ENCODE results near the gene CD300H.

Gene CD300H

DNA sequence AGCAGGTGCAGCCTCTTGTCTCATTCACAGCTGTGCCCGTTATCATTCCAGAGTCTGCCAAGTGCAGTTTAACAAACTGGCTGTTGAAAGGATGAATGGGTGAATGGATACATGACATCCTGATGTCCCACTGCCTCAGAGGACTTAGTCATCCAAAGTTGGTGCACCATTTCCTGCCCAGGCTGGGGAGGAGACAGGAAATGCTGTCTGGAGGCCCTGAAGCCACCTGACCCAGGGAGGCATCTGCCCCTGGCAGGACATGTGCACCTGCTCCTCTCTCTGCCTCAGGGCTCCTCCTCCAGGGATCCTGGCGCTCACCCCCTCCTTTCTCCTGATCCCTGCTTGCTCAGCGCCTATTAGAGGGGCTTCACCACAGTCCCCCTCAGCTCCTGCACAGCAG is 19.6 kb downstream of the CD300H start:
- peak; percentile 52 for DNase-seq

DNA sequence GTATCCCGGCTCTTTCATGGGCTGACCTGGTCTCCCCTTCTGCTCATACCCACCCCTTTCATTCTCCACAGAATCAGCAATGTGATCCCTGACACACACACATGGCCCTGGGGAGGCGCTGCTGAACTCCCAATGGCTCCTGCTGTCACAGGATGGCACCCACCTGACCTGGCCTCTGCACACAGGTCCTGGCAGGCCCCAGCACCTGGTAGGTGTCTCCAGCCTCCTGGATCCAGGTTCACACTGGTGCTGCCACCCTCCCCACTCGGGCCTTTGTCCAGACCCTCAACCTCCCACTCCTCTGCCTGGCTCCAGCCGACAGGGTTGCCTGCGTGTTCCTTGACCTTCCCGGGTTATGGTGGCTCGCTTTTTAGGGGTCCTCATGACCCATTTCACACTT is 20.0 kb downstream of the CD300H start:
- no peak for DNase-seq

DNA sequence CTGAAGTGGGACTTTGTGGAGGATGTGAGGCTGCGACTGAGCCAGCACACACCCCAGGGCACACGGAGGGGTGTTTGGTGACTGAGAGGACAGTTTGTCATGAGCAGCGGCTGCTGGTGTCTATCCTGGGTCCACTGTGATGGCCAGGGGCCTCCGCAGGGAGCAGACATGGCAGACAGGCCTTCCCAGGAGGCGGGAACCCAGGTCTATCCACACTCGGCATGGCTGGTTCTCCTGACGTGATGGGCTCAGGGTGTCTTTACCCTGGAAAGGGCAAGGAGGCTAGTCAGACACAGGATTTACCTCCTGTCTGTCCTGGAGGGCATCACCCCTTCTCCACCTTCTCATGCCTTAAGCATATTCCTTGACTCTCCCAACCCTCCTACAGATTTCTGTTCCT is 20.7 kb downstream of the CD300H start:
- no peak for DNase-seq

DNA sequence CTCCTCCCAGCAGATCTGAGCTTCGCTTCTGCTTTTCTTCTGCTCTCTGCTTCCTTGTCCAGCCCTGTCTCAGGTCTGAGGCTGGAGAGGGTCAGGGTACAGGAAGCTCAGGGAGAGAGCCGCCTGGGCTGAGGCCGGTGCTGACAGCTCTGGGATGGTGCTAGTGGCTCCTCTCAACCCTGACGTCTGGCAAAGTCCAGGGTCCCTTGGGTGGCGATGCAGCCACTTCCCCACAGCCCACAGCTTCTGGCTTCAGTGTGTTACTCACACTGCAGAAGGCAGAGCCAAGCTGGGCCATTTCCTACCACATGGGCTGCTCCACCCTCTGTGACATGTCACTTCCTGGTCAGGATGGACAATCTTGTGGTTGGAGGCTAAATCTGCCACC is 21.5 kb downstream of the CD300H start, which contains the start of gene CD300C:
CD300C (minus strand) TSS at position 273 of the 388 bp plus-strand sequence. CDS start 333 bp downstream, outside the sequence.
- DNase-seq = no peak

DNA sequence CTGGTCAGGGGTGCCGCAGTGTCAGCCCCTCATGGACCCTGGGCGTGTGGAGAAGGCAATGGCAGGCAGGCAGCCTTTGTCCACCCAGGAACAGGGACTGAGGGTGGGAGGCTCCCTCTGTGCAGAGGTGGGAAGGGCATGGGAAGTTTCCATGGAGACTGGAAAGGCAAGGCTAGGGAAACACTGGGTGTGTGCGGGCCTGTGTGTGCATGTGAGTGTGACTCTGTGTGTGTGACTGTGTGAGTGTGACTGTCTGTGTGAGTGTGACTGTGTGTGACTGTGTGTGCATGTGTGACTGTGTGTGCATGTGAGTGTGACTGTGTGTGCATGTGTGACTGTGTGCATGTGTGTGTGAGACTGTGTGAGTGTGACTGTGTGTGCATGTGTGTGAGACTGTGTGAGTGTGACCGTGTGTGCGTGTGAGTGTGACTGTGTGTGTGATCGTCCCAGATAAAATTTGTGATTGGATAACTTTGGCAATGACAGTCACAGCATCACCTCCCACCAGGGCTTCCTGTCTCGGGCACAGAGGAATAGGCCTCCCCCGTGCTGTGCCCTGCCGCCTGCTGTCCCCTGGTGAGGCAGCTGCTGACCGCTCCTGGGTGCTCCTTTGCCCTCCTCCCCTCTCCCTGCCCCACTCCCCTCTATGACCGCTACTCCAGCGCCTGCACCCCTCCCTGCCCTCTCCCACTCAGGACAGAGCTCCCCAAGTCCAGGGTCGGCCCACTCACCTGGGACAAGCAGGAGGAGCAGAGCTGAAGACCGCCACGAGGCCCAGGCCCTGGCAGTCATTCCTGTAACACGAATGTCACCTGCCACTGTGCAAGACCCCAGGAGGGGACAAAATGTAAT is 22.1 kb downstream of the CD300H start:
- no peak for DNase-seq

DNA sequence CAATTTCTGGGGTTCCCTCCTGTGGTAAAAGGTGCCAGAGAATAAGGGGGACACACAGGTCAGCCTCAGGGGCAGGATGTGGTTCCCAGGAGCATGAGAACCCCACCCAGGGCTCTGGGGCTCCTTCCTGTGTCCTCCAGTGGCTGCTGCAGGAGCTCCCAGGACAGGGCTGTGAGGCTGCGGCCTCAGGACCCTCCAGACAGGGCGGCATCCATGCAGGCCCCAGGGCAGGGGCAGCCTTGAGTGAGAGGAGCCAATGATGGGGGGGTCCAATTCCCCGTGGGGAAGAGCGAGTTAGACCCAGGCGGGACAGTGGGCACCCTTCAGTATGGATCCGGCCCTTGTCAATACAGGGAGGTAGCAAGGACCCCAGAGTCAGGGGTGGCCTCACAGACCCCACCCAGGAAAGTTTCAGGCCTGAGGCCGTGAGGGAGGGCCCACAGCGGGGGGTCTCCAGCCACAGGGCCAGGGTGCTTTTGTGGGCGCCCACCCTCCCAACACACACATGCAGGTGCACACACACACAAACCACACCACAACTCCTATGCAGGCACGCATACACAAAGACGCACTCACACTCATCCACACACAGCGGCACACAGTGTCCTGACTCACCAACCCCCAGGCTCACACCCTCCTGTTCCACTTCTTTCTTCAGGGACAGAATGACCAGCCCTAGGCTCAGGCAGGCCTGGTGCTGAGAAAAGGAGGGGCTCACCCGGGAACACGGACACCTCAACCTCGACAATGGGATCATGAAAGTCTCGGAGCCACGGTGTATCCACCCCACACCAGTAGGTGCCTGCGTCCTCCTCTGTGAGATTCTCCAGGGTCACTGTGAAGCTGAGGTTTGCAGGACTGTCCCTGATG is 23.2 kb downstream of the CD300H start:
- no peak for DNase-seq

DNA sequence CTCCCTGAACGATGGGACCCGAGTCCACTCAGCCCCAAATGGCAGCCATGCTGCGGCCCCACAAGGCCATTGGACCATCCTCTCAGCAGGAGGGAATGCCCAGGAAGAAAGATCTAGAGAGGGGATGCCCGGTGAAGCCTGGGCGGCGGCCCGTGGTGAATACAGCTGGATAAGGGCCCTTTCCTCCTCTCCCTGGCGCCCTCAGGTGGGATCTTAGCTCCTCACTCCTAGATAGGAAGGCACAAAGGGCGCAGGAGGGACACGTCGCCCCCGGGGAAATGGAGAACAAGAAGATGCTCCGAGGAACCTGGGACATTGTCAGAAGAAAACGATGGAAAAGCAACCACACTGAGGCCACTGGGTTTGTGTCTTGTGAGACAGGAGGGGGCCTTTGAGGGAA is 23.9 kb downstream of the CD300H start:
- no peak for DNase-seq

DNA sequence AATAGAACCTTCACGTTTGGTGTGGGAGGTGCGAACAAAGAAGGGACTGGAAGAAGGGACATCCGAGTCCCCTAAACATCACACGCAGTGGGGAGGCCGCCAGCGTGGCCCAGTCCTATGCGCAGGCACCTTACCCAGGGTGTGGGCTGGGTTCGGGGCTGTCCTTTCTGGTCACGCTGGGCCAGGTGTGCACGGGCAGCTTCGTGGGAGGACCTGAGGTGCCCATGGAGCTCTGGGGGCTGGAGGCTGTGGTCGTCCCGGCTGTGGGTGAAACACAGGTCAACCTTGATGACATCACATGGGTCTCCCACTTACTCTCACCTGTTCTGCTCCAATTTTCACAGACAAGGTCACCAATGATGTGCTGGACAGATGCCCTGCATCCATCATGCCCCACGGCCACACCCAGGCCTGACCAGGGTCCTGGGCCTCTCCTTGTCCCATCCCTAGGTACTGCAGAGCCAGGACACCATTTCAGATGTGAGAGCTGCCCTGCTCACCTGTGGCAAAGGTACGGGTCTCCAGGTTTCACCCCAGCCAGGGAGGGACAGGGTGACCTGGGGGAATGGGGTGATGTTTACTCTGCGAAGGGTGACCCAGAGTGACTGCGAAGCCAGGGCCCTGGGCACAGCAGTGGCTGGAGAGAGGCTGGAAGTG is 24.5 kb downstream of the CD300H start:
- no peak for DNase-seq

DNA sequence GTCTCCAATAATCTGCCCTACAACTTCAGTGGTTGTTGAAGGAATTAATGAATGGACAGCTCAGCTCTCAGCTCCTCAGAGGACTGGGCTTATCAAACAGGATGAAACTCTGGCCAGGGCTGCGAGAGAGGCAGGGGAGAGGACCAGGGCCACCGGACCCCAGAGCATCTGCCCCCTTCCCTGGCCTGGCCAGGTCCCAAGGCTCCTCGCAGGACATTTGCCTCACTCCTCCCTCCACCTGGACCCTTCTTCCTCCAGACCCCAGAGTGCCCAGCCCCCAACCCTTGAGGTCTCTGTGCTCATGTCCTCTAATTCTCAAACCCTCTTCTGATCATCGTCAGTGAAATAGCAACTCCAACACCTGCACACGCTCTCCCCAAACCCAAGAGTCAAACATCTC is 25.1 kb downstream of the CD300H start:
- DNase-seq = no peak

DNA sequence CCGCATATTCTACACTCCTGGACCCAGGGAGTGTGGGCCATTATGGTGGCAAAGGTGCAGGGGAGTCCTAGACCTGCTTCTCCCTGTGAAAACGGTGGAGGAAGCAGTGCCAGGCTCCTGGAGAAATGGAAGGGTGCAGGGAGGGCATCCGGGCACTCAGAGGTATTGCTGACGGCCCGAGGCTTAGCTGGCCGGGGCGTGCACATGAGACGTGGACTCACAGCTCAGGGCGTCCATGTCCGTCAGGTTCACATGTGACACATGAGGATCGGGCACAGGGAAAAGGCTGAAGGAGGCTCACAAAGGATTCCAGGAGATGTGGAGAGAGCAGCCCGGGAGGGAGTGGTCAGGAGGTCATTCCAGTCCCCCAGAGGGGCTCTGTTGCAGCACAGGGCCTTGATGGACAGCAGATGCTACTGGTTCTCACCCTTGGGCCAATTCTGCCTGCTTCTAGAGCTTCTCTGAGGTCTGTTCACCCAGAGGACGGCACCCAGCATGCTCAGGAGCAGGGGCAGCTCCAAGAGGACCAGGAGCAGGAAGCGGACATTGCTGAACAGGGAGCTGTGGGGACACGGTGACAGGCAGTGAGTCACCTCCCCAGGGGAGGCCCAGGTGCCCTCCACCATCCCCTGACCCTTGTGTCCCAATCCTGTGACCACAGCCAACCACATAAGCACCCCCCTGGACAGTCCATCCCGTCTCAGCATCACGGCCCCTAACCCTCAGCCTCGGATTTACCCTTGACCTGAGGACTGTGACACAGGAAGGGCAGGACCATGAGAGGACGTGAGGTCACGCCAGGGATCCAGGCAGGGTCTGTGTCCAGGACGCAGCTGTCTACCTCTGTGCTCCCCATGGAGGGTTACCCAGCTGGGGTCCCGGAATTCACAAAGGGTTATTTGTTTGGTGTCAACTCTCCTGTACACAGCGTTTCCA is 25.9 kb downstream of the CD300H start:
- no peak for DNase-seq

DNA sequence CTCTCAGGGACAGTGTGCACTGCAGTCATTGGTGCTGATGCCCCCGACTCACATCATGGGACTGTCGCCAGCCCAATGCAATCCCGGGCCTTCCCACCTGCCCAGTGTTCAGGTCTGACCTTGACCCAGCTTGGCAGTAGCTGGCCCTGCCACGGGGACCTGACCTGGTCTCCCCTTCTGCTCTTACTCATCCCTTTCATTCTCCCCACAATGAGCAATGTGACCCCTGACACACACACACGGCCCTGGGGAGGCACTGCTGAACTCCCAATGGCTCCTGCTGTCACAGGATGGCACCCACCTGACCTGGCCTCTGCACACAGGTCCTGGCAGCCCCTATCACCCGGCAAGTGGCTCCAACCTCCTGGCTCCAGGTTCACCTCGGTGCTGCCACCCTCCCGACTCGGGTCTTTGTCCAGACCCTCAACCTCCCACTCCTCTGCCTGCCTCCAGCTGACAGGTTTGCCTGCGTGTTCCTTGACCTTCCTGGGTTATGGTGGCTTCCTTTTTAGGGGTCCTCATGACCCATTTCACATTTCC is 28.0 kb downstream of the CD300H start:
- DNase-seq = no peak

DNA sequence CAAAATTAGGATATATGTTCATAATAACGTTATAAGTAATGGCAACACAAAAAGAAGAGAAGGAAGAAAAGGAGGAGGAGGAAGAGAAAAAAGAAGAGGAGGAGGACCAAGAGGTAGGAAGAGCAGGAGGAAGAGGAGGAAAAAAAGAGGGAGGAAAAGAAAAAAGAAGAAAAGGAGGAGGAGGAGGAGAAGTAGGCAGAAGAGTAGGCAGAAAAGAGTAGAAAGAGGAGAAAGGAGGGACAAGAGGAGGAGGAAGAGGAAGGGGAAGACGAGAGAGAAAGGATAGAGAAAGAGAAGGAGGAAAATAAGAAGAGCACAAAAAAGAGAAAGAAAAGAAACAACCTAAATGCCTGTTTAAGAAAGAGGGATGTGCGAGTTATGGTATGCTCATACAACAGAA is 30.4 kb downstream of the CD300H start:
- no peak for DNase-seq

DNA sequence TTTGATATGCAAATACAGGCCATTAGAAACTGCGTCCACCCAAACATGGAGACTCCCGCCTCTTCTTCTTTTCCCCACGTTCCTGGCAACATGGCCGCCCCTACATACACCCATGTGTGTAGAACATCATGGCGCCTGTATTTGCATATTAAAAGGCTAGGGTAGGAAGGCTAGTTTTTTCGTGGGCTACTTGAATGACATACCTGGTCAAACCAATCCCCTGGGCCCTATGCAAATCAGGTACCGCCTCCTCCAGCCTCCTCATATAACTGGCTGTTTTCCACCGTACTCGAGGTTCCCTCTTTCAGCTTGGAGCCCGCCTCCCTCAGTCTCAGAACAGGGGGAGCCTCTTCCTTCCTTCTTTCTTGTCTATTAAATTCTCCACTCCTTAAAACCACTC is 35.2 kb downstream of the CD300H start:
- DNase-seq = no peak

DNA sequence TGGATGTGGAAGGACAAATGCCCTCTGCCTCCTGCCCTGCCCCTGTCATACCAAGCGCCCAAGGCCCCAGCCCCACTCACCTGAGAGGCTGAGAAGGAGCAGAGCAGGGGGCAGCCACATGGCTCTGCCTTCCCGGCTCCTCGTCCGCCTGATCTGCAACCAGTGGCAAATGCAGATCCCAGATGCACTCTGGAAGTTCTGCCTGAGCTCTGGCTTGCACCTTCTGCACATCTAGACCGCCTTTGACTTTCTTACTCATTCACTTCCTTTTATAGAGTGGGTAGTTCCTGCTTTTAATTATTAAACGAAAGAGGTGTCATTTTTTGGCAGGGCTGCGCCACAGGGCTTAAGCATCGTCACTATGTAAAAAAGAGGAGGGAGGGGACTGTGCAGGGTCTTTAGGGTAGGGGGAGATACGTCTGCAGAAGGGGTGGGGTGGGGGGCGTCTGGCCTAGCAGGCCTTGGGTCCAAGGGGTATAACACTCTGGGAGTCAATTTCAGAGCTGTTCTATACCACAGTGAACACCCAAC is 36.0 kb downstream of the CD300H start, which contains the start of gene CD300LB:
CD300LB (minus strand) TSS at position 245 of the 531 bp plus-strand sequence; CDS start at position 120, 125 bp downstream.
- DNase-seq = no peak

DNA sequence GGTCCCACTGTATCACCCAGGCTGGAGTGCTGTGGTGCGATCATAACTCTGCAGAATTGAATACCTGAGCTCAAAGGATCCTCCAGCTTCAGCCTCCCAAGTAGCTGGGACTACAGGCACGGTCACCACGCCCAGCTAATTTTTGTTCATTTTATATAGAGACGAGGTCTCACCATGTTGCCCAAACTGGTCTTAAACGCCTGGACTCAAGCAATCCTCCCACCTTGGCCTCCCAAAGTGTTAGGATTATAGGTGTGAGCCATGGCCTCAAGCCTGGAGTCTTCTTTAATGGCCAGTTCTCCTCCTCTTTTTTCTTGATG is 36.5 kb downstream of the CD300H start:
- DNase-seq = no peak

DNA sequence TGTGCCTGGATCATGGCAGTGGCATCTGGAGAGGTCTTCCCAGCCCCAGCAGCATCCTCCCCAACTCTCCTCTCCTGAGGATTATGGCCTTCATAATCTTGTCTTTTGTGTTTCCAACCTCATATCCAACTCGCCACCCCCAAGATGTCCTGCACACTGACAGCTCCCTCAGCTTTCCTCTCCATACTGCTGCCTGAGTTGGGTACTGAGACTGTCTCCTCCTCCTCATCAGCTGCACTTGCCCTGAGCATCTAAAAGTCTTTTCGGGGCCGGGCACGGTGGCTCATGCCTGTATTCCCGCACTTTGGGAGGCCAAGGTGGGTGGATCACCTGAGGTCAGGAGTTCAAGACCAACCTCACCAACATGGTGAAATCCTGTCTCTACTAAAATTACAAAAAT is 38.1 kb downstream of the CD300H start:
- no peak for DNase-seq

DNA sequence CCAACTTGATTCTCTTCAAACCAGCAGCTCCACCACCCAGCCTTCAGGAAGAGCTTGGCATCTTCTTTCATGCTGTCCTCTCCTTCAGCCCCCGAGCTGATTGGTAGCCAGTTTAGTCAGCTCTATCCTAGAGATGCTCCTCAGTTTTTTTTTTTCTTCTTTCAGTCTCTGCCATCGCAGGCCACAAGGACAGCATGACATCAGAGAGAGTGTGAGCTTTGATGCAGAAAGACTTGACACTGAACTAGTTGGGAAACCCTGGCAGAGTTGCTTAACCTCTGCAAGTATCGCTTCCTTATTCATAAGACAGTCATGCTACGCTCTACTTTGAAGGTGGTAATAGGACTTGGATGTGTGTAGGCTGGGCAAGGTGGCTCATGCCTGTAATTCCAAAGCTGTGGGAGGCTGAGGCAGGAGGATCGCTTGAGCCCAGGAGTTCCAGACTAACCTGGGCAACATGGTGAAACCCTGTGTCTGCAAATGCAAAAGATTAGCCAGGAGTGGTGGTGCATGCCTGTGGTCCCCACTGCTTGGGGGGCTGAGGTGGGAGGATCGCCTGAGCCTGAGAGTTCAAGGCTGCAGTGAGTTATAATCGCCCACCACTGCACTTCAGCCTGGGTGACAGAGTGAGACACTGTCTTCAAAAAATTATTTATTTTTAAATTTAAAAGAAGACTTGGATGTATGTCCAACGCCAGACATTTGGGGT is 38.7 kb downstream of the CD300H start:
- DNase-seq = no peak

DNA sequence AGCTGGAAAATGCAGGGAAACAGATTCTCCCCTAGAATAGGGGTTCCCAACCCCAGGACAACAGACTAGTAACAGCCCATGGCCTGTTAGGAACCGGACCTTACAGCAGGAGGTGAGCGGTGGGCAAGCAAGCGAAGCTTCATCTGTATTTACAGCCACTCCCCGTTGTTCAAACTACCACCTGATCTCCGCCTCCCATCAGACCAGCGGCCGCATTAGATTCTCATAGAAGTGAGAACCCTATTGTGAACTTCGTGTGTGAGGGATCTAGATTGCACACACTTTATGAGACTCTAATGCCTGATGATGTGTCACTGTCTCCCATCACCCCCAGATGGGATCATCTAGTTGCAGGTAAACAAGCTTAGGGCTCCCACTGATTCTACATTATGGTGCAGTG is 39.6 kb downstream of the CD300H start:
- DNase-seq = no peak

DNA sequence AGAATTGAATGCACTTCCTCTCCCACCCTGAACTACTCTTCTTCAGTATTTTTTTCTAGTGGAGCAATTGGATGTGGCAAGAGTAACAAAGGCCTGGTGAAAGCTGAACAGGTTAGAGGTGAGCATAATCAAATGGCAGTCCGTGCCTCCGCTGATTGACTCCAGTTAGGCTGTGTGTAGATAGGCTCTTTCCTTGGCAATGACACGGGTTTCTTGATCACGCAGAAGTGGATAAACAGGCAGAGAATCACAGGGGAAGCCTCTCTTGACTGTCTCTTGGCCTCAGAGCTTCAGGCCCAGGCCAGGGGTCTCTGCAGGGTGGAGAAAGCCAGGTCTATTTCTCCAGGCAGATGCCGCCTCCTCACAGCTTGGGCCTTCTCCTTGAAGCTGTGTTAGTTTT is 40.2 kb downstream of the CD300H start:
- DNase-seq = no peak

DNA sequence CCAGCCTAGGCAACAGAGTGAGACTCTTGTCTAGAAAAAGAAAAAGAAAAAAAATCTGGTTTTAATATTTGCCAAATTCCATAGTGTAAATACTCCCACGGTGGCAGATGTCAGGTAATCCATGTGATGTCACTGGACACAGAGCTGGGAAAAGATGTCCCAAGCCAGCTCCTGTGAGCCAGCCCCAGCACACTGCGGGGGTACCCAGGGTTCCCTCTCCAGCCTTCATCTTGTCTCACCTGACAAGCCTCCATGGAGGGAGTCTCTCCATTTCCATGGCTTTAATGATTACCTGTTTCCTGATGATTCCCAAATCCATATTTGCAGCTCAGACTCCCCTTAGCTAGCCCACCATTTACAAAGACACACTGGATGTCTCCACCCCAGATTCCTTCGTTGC is 40.6 kb downstream of the CD300H start:
- DNase-seq = no peak

DNA sequence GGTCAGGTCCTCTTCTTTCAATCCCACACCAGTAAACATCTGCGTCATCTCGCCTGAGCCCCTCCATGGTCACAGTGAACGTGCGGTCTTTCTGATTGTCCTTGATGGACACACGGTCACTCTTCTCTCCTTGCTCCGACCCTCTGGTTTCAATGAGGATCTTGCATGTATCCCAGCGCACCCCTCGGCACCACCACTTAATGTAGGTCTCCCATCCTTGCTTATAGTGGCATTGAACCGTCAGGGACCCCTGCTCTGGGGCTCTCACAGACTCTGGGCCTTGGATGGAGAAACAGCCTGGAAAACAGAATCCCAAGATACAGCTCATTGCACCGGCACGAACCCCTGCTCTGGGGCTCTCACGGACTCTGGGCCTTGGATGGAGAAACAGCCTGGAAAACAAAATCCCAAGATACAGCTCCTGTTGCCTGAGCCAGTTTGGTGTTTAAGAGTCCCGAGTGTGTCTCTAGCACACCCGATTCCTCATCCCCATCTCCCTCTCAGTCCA is 41.5 kb downstream of the CD300H start:
- no peak for DNase-seq
